GM19397 (cell line): ENCODE data around the gene EPHA6.

Experiments
- ATAC-seq: cut with Tn5 transposase; IDR thresholded peaks from one replicate; pipeline ENCODE4 v1.9.1; 2021; ENCODE audit warnings: mild to moderate bottlenecking, moderate library complexity; ENCODE audit not compliant: unreplicated experiment

EPHA6 gene

GRCh38 chr3:97138914-97139541, 324.6 kb downstream of the EPHA6 start:
- ATAC-seq, result no peak

GRCh38 chr3:97148931-97149330, 334.5 kb downstream of the EPHA6 start:
- ATAC-seq, result no peak

DNA sequence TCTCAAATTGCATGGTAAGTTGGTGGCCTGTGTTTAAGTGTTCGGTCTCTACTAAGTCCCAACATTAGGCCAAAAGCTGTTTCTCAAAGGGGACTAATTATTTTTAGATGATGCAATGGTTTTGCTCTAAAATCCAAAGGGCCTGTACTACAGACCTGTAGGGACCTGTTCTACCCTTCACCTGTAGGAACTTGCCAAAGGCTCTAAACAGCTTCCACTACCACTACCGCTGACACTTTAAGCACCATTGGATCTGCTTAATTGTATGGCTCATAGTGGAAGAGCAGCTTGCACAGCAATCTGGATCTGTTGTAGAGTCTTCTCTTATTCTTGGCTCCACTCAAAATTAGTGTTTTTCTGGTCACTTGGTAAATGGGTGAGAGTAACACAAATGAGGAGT, 346.8 kb downstream of the EPHA6 start:
- ATAC-seq, result no peak

DNA sequence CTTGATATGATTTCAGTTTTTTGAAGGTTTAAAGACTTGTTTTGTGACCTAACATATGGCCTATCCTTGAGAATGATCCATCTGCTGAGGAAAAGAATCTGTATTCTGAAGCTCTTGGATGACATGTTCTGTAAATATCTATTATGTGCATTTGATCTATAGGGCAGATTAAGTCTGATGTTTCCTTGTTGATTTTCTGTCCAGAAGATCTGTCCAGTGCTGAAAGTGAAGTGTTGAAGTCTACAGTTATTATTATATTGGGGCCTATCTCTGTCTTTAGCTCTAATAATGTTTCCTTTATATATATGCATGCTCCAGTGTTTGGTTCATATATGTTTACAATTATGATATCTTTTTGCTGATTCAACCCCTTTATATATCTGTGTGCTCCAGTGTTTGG, 362.8 kb downstream of the EPHA6 start:
- no peak for ATAC-seq

DNA sequence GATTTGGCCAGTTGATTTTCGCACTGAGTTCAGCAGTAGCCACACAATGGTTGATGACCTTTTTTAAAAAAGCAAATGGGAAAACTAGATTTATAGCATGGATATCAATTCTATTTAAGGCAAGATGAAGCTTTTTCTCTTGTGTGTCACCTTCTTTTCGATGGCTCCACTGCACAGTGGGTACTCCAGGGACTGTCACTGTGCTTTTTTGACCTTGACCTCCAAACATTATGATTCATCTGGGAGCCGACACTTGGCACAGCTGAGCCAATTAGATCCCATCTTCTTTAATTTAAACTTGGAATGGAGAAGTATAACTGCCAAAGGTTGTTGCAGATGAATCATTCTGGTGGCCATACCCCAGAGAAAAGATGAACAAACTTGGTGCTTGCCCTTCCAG, 367.3 kb downstream of the EPHA6 start:
- ATAC-seq, result no peak

GRCh38 chr3:97187771-97188170, 373.4 kb downstream of the EPHA6 start:
- ATAC-seq, result no peak

GRCh38 chr3:97189835-97190234, 375.4 kb downstream of the EPHA6 start:
- no peak for ATAC-seq

DNA sequence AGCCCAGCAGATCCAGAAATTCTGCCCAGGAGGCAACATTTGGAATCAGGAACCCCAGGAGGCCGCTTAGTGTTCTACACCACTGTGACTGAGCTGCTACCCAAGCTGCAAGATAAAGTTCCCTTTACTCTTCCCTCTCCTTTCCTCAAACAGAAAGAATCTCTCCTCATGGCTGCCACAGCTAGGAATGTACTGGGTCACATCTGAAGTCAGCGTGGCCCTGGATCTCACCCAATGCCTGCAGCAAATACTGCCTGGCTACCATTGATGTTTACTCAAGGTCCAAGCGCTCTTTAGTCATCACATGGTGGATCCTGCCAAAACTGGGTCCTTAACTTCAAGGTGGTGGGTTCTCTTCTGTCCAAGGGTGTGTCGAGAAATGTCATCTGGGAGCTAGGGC, 382.7 kb downstream of the EPHA6 start:
- no peak for ATAC-seq

- ATAC-seq, result no peak
Measured at GRCh38 chr3:97197830-97198229, 383.4 kb downstream of the EPHA6 start.

DNA sequence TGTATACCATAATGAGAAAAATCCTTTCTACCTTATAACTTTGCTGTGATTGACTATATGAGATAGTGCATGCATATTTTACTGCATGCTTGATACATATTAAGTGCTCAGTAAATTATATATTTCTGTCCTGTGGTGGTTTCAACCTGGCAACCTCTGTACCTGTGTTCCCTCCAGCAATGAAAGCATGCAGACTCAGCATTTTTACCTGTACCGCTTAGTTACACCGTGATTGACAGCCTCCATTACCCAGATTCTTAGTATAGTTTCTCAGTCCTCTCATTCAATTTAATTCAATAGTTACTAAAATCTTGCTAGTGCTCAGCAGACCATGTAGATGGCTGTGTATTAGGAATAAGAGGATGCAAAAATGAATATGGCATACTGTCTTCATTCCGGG, 386.0 kb downstream of the EPHA6 start:
- ATAC-seq, result no peak

DNA sequence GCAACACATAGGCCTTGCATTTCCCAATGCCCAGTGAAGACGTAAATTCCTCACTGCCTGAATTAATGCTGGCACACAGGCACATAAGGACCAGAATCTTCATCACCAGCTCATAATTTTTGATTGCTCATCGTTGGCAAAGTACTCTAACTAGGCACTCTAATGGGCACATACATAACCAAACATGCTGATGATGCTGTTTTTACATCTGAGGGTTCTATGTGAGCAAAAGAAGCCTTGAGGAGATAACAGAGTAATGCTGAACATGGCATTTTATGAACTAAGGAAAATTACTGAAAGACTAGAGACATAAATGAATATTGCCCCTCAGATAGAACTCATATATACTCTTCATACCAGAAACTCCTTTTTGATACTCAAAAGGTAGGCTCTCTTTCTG, 387.4 kb downstream of the EPHA6 start:
- no peak for ATAC-seq

GRCh38 chr3:97228966-97229365, 414.6 kb downstream of the EPHA6 start:
- no peak for ATAC-seq

- no peak for ATAC-seq
Measured at GRCh38 chr3:97230486-97230885, 416.1 kb downstream of the EPHA6 start.

DNA sequence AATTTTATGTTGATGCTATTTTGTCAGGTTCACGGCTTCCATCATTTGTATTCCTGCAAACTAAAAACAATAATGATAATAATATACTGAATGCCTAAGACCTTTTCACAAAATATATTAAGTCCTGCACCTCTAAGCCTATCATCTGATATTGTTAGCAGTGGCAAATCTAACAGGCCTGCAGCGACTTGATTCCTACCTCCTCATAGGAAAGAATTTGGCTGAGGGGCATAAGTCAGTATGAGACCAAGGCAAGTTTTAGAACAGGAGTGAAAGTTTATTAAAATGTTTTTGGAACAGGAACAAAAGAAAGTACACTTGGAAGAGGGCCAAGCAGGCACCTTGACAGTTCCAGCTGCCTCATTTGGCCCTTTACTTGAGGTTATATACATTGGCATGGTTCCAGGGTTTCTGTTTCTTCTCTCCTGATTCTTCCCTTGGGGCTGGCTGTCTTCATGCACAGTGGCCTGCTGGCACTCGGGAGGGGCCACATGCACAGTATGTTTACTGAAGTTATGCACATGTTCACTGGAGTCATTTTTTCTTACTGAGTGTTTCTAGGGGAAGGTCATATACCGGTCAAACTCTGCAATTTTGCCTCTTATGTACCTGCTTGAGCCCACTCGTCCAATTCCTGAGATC, 418.1 kb downstream of the EPHA6 start:
- ATAC-seq, result no peak

DNA sequence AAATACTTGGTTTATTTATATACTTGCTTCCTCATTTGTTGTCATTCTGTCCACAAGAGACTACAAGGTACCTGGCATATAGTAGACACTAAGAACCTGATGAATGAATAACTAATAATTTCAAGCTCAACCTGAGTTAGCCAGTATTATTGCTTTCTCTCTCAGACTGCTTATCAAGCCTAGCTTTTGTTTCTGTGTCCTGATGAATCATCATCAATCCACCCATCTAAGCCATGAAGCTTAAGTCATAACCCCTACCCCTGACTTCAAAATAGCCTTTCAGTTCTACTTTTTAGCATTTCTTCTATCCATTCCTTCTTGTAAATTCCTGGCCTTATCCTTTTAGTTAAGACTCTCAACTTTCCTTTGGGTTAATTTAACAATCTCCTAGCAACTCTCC, 420.8 kb downstream of the EPHA6 start:
- no peak for ATAC-seq

DNA sequence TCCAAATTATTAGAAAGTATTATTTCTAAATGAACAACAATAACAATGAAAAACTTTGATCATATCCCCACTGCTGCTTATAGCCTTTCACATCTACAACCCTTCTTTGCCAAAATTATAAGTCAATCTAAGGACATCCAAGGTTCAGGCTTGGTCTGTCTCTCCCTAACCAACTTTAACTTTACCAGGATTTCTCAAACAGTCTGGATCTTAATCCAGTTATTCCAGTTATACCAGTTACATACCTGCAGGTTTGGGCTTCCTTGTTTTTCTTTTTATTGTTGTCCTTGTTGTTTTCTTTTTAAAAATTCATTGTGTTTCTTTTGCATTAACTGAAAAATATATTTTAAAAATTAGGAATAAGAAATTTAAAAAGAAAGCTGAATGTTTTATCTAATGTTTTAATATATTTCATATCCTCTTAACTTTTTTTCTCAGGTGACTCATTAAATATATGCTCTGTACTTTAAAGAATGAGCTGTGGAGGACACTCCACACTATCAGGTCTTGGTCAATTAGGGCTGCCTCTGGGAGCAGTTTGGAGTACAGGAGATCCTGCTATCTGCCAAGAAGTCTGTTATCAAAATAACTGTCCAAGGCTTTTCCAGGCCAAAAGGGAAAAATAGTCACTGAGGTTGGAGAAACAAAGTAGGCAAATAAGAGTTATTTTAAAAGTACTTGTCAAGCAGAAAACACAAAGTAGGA, 421.4 kb downstream of the EPHA6 start:
- no peak for ATAC-seq

- ATAC-seq, result no peak
Measured at GRCh38 chr3:97241417-97241816, 427.0 kb downstream of the EPHA6 start.

GRCh38 chr3:97245201-97245910, 431.0 kb downstream of the EPHA6 start:
- ATAC-seq, result no peak

GRCh38 chr3:97256060-97256459, 441.7 kb downstream of the EPHA6 start:
- ATAC-seq, result no peak

GRCh38 chr3:97257942-97258697, 443.7 kb downstream of the EPHA6 start:
- ATAC-seq, result no peak

- ATAC-seq, result no peak
Measured at GRCh38 chr3:97259263-97259662, 444.9 kb downstream of the EPHA6 start.
